AG04450 (cell line): ENCODE results near the gene UGT1A6. TPM values are rescaled to one million over a fixed set of nuclear protein-coding genes. Genes with fewer than 3 reads are reported as not detected.
"Not testable (repeated sequence)": the region's sequence is repeated elsewhere in the genome, so short reads cannot be mapped to it uniquely, and the experiment has no call there.

Experiments used
- CTCF ChIA-PET: fragments of 300-600, 350-600 bp; formaldehyde crosslinking; extraction: SDS; loops from one replicate; lab custom pipeline; 2022; ENCODE audit warnings: antibody characterized with exemption, inconsistent platforms; lab: Charles Lee
- POLR2A ChIA-PET: fragments of 350-600 bp; formaldehyde crosslinking; extraction: SDS; loops from one replicate; lab custom pipeline; 2021; ENCODE audit warnings: antibody characterized with exemption, inconsistent platforms; lab: Yijun Ruan, JAX
- DNase-seq: peaks from one replicate; pipeline ENCODE4 v3.0.0-alpha.2; 2011; ENCODE audit warnings: low read depth, low spot score
- H3K27ac ChIP-seq: one replicate; pipeline ENCODE4 v1.5.1; 2012; ENCODE audit warnings: low read depth, low read length, control low read depth
- H3K27me3 ChIP-seq: one replicate; pipeline ENCODE4 v1.6.0; 2012; ENCODE audit warnings: low read length; ENCODE audit not compliant: control insufficient read depth, insufficient read depth
- H3K4me3 ChIP-seq: 2 replicates; pipeline ENCODE4 v1.5.1; 2011; ENCODE audit warnings: mild to moderate bottlenecking, low read depth, low read length, control low read depth
- H3K9me3 ChIP-seq: 2 replicates; pipeline ENCODE4 v1.5.1; 2012; ENCODE audit warnings: low read length; ENCODE audit not compliant: control insufficient read depth, insufficient read depth
- CTCF ChIP-seq: IDR thresholded peaks from 2 replicates; pipeline ENCODE4 v1.5.1; 2011; ENCODE audit warnings: low read depth, low read length, control low read depth, inconsistent platforms
- polyA plus RNA-seq: library from polyadenylated mRNA; depleted of rRNA; stranded (reverse); fragments of >200 nt; gene quantifications from 2 replicates; pipeline ENCODE4 v1.2.3, GENCODE V29; 2011

UGT1A6 gene
- polyA plus RNA-seq, 1 experiment, result not detected

DNA sequence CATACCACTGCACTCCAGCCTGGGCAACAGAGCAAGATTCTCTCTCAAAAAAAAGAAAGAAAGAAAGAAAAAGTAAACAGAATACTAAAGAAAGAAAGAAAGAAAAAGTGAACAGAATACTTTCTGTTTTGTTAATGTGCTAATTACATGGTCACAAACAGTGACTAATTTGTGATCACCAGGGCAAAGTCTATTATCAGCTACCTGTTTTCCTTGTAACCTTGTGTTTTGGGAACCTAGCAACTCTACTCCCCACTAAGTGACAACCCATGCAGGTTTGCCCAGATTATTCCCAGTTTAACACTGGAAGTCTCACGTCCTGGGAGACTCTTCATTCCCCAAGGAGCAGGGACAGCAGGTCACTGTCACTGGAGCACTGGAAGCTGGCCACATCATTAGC, 37.6 kb upstream of the UGT1A6 start:
- CTCF ChIA-PET, result no interaction called here
- H3K4me3 ChIP-seq, result no peak overlapping the region
- DNase-seq, result no peak
- POLR2A ChIA-PET, result no interaction called here
- no peak overlapping the region for H3K27ac ChIP-seq
- H3K27me3 ChIP-seq, result peaks cover 3% of the 10 kb centered on the region
- H3K9me3 ChIP-seq, result no peaks in the 10 kb centered on the region
- TF ChIP-seq CTCF, result no peak

DNA sequence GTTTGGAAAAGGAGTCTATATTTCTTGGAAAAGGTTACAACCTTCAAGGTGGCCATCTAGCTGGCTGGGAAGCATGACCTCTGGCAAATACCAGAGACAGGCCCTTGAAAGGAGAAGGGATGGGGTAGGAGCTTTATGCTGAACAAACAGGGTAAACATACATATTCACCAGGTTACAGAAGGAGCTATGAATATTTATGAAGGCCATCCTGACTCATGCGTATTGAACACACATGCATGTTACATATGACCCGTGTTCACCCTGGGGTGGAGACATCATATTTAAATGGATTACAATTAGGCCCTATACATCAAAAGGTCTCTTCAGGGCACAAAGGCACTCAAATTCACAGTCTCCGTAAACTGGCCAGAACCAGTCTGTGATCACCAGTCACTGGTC, 36.7 kb upstream of the UGT1A6 start:
- H3K9me3 ChIP-seq, DNase-seq, POLR2A ChIA-PET, H3K27me3 ChIP-seq, CTCF ChIA-PET, H3K4me3 ChIP-seq, H3K27ac ChIP-seq: not testable (repeated sequence)

- H3K27me3 ChIP-seq, result peaks cover 3% of the 10 kb centered on the region
- TF ChIP-seq CTCF, result no peak
- ChIA-PET CTCF (no interaction called here), POLR2A (no interaction called here)
- DNase-seq, result no peak
- no peaks in the 10 kb centered on the region for H3K9me3 ChIP-seq
- no peak overlapping the region for H3K4me3 ChIP-seq
- no peak overlapping the region for H3K27ac ChIP-seq
Measured at GRCh38 chr2:233656443-233656842, 36.2 kb upstream of the UGT1A6 start.

GRCh38 chr2:233658610-233659009, 34.1 kb upstream of the UGT1A6 start:
- ChIA-PET POLR2A (no interaction called here), CTCF (no interaction called here)
- no peak overlapping the region for H3K27ac ChIP-seq
- H3K9me3 ChIP-seq, result no peaks in the 10 kb centered on the region
- peaks cover 3% of the 10 kb centered on the region for H3K27me3 ChIP-seq
- H3K4me3 ChIP-seq, result no peak overlapping the region
- no peak for TF ChIP-seq CTCF
- DNase-seq, result no peak

DNA sequence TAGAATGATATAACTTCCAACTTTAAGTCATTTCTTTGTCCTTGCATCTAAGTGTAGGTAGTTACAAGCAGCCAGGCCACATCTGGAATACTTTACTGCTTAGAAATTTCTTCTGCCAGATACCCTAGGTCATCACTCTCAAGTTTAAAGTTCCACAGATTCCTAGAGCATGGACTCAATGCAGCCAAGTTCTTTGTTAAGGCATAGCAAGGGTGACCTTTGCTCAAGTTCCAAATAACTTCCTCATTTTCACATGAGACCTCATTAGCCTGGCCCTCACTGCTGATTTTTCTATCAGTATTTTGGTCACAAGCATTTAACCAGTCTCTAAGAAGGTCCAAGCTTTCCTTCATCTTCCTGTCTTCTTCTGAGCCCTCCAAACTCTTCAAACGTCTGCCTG, 28.8 kb upstream of the UGT1A6 start:
- TF ChIP-seq CTCF, result no peak
- Histone ChIP-seq H3K9me3 (no peaks in the 10 kb centered on the region), H3K27ac (no peak overlapping the region), H3K27me3 (no peaks in the 10 kb centered on the region), H3K4me3 (no peak overlapping the region)
- POLR2A ChIA-PET, result no interaction called here
- CTCF ChIA-PET, result no interaction called here
- no peak for DNase-seq
